Right ventricle myocardium superior (tissue), 1 donor: ENCODE measurements around the gene STUM. TPM values are rescaled to one million over a fixed set of nuclear protein-coding genes. Genes with fewer than 3 reads are reported as not detected.

Experiments
- ATAC-seq: fragments of 200-7000 bp; cut with Tn5 transposase; one replicate; pipeline ENCODE4 v1.9.1; 2020; ENCODE audit warnings: mild to moderate bottlenecking; ENCODE audit not compliant: poor library complexity
- DNase-seq: peaks from one replicate; pipeline ENCODE4 v3.0.0-alpha.2; 2020
- intact Hi-C: fragments of 100-400 bp; cut with DNase I; formaldehyde crosslinking; loops from one replicate; pipeline ENCODE4 v1.11.2; 2022
- total RNA-seq: library from RNA; stranded (reverse); fragmentation: NEBNext Ultra II Directional; extraction: Animal tissue kit (Norgen Biotek cat#: 25700); gene quantifications from one replicate; pipeline ENCODE4 v1.2.1, GENCODE V29; 2021
- donor health status: DM: no; HTN: yes; CAD: no; lungs with severe emphysema.

Gene STUM
- total RNA-seq, 1 donor from 2014 or later, result 1.2 TPM

- ATAC-seq (no peak), DNase-seq (no peak)
- intact Hi-C loops, result no loop called here
Measured at GRCh38 chr1:226531360-226532093, 17.0 kb upstream of the STUM start.

GRCh38 chr1:226532553-226532952 lies 16.0 kb upstream of the STUM start:
- DNase-seq (no peak), ATAC-seq (no peak)
- intact Hi-C loops, result no loop called here

- ATAC-seq, result no peak
- intact Hi-C loops, result no loop called here
- no peak for DNase-seq
Measured at GRCh38 chr1:226533220-226533619, 15.3 kb upstream of the STUM start.

- ATAC-seq (no peak), DNase-seq (no peak)
- intact Hi-C loops, result no loop called here
Measured at GRCh38 chr1:226534098-226534497, 14.5 kb upstream of the STUM start.

GRCh38 chr1:226534645-226535044 lies 13.9 kb upstream of the STUM start:
- intact Hi-C loops, result no loop called here
- ATAC-seq (no peak), DNase-seq (no peak)

GRCh38 chr1:226535666-226536065 lies 12.9 kb upstream of the STUM start:
- no peak for DNase-seq
- intact Hi-C loops, result no loop called here
- no peak for ATAC-seq

GRCh38 chr1:226541231-226541630 lies 7.3 kb upstream of the STUM start:
- no peak for ATAC-seq
- no peak for DNase-seq
- intact Hi-C loops, result no loop called here

- no peak for DNase-seq
- intact Hi-C loops, result no loop called here
- peak; percentile 26 for ATAC-seq
Measured at GRCh38 chr1:226541631-226542622, 6.6 kb upstream of the STUM start.

- ATAC-seq (peak; percentile 73), DNase-seq (no peak)
- intact Hi-C loops, result no loop called here
Measured at GRCh38 chr1:226542623-226543103, 5.9 kb upstream of the STUM start.

- peak; percentile 38 for ATAC-seq
- DNase-seq, result no peak
- intact Hi-C loops, result loop anchor here (5.0 kb wide), 1 partner anchor 124 kb away; no protein-coding TSS in a partner anchor
Measured at GRCh38 chr1:226545836-226546596, 2.5 kb upstream of the STUM start.

GRCh38 chr1:226546926-226547325 lies 1.6 kb upstream of the STUM start:
- intact Hi-C loops, result loop anchor here (5.0 kb wide), 1 partner anchor 125 kb away; no protein-coding TSS in a partner anchor
- DNase-seq (no peak), ATAC-seq (no peak)

GRCh38 chr1:226547754-226548191 lies 791 bp upstream of the STUM start:
- intact Hi-C loops, result loop anchor here (5.0 kb wide), 1 partner anchor 125 kb away; no protein-coding TSS in a partner anchor
- ATAC-seq, result peak; percentile 81
- peak; percentile 88 for DNase-seq

GRCh38 chr1:226549094-226549936 lies 751 bp downstream of the STUM start:
- intact Hi-C loops, result loop anchor here (5.0 kb wide), 1 partner anchor 127 kb away; no protein-coding TSS in a partner anchor
- ATAC-seq (no peak), DNase-seq (no peak)

- DNase-seq (peak; percentile 66), ATAC-seq (peak; percentile 43)
- intact Hi-C loops, result loop anchor here (5.0 kb wide), 2 partner anchors 52 to 128 kb away; no protein-coding TSS in a partner anchor
Measured at GRCh38 chr1:226549937-226550671, 1.5 kb downstream of the STUM start.

- intact Hi-C loops, result loop anchor here (5.0 kb wide), 1 partner anchor 52 kb away; no protein-coding TSS in a partner anchor
- no peak for DNase-seq
- no peak for ATAC-seq
Measured at GRCh38 chr1:226550672-226551041, 2.1 kb downstream of the STUM start.

- intact Hi-C loops, result loop anchor here (5.0 kb wide), 1 partner anchor 51 kb away; no protein-coding TSS in a partner anchor
- ATAC-seq, result no peak
- DNase-seq, result no peak
Measured at GRCh38 chr1:226551299-226551698, 2.7 kb downstream of the STUM start.

- ATAC-seq, result no peak
- DNase-seq, result no peak
- intact Hi-C loops, result loop anchor here (5.0 kb wide), 1 partner anchor 50 kb away; no protein-coding TSS in a partner anchor
Measured at GRCh38 chr1:226552061-226552460, 3.5 kb downstream of the STUM start.
